ENCODE results near the gene TIRAP. TPM values are rescaled to one million over a fixed set of nuclear protein-coding genes. Genes with fewer than 3 reads are reported as not detected.

The TIRAP gene
- total RNA-seq, 1 donor from 2014 or later, result 13.7 TPM

DNA sequence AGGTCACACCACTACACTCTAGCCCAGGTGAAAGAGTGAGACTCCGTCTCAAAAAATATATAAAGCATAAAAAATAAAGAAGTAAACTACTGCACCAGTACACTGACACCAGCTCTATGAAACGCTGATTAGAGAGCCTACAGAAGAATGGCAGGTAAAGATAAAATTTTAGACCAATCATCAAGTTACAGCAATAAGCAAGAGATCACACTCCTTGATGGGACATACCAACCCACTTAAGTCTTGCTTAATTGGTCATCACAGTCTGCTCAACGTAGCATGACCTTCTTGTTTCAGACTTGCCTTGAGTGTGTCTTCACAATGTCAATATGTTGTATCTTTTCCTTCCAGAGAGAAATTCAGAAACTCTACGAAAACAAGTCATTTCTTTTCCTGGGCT is 26.7 kb upstream of the TIRAP start:
- no peaks in the 10 kb centered on the region for H3K27me3 ChIP-seq
- ATAC-seq, result no peak
- H3K9me3 ChIP-seq, result no peaks in the 10 kb centered on the region
- TF ChIP-seq, protein P1, sequence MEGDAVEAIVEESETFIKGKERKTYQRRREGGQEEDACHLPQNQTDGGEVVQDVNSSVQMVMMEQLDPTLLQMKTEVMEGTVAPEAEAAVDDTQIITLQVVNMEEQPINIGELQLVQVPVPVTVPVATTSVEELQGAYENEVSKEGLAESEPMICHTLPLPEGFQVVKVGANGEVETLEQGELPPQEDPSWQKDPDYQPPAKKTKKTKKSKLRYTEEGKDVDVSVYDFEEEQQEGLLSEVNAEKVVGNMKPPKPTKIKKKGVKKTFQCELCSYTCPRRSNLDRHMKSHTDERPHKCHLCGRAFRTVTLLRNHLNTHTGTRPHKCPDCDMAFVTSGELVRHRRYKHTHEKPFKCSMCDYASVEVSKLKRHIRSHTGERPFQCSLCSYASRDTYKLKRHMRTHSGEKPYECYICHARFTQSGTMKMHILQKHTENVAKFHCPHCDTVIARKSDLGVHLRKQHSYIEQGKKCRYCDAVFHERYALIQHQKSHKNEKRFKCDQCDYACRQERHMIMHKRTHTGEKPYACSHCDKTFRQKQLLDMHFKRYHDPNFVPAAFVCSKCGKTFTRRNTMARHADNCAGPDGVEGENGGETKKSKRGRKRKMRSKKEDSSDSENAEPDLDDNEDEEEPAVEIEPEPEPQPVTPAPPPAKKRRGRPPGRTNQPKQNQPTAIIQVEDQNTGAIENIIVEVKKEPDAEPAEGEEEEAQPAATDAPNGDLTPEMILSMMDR (IDR thresholded peaks at IDR 0.05), result no peak
- no peak overlapping the region for H3K27ac ChIP-seq
- H3K4me3 ChIP-seq, result no peak overlapping the region
- intact Hi-C loops (cut with DNase I), result no loop called here
- H3K36me3 ChIP-seq, result peaks cover 71% of the 10 kb centered on the region
- H3K4me1 ChIP-seq, result no peaks in the 10 kb centered on the region
- DNase-seq, result no peak

DNA sequence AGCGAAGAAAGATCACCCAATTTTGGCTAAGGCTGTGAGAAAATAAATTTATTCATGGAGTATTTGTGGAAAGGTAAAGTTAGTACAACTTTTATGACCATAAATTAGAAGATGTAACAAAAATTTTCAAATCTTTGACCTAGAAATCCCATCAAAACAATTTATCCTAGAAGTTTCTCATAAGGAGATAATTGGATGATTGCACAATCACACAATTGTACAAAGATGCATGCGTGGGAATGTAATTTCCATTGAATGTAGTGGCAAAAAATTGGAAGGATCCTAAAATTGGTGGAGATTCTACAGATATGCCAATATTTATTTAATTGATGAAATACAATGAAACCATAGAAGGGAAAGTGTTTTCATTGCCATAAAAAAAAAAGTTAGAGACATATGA is 25.7 kb upstream of the TIRAP start:
- no peak for DNase-seq
- peaks cover 70% of the 10 kb centered on the region for H3K36me3 ChIP-seq
- ATAC-seq, result no peak

DNA sequence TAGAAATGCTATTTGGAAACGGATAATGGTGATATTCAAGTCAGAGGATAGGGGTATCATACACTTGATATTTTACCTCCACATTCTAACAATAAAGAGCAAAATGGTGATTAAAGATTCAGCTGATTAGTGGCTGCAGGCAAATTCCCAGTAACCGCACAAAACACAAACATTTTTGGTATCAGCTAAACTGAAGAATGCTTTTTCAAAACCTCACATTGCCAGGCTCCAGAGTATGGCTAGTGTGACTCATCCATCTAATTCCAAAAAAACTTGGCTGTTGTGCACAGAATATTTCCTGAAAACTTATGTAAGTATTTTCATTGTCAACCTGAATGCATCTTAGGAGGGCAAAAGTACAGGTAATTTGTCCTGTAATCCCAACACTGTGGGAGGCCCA is 25.1 kb upstream of the TIRAP start:
- H3K36me3 ChIP-seq, result peaks cover 72% of the 10 kb centered on the region

More for the DNA sequence above, 25.7 kb upstream of the TIRAP start:
- H3K27ac ChIP-seq, result no peak overlapping the region
- intact Hi-C loops (cut with DNase I), result no loop called here
- TF ChIP-seq, protein P1 (IDR thresholded peaks at IDR 0.05), result no peak
- no peaks in the 10 kb centered on the region for H3K4me1 ChIP-seq
- no peaks in the 10 kb centered on the region for H3K9me3 ChIP-seq
- no peak overlapping the region for H3K4me3 ChIP-seq
- no peaks in the 10 kb centered on the region for H3K27me3 ChIP-seq

DNA sequence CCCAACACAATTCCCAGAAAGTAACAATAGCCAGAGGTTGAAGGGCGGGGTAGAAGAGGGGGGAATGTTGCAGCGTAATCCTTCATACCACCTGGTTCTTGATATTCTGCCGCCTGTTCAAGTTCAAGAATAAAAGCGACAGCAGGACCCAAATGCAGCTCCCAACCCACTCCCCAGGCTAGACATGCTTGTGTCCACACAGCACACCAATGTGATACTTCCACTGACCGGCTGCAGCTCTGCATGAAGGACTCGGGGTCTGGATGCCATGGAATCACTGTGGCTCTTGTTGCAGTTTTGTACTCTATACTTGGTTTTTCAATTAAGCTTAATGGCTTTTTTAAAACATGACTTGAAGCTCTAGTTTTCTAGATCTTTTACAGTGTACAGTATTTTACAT is 20.7 kb upstream of the TIRAP start:
- Histone ChIP-seq H3K36me3 (peaks cover 73% of the 10 kb centered on the region), H3K4me1 (peaks cover under 1% of the 10 kb centered on the region), H3K27me3 (no peaks in the 10 kb centered on the region), H3K9me3 (no peaks in the 10 kb centered on the region), H3K4me3 (no peak overlapping the region), H3K27ac (no peak overlapping the region)
- intact Hi-C loops (cut with DNase I), result no loop called here
- no peak for DNase-seq
- TF ChIP-seq, protein P1 (IDR thresholded peaks at IDR 0.05), result no peak
- ATAC-seq, result no peak

More for the DNA sequence above, 25.1 kb upstream of the TIRAP start:
- TF ChIP-seq, protein P1 (IDR thresholded peaks at IDR 0.05), result no peak
- H3K9me3 ChIP-seq, result no peaks in the 10 kb centered on the region
- H3K4me1 ChIP-seq, result no peaks in the 10 kb centered on the region
- H3K27ac ChIP-seq, result no peak overlapping the region
- DNase-seq (no peak), ATAC-seq (no peak)
- intact Hi-C loops (cut with DNase I), result no loop called here
- no peak overlapping the region for H3K4me3 ChIP-seq
- H3K27me3 ChIP-seq, result no peaks in the 10 kb centered on the region

DNA sequence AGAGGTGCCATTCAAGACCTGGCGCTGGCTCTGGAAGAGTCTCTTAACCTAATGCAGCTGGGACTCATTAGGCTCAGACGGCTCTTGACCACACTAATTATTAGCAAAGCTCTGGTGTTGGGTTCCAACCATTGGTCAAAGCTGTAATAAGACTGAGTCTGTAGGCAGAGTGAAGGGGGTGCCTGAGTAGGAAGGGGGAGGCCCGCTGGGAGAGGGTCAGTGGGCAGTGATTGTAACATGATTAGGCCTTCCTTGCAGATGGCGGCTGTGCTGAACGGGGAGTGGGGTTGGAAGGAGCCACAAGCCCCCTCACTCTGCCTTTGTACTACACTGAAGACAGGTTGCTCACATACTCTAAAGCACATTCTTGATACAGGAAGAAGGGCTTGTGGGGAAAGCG is 19.4 kb upstream of the TIRAP start:
- Histone ChIP-seq H3K36me3 (peaks cover 64% of the 10 kb centered on the region), H3K4me3 (no peak overlapping the region)
- intact Hi-C loops (cut with DNase I), result no loop called here

More for the DNA sequence above, 19.4 kb upstream of the TIRAP start:
- Histone ChIP-seq H3K9me3 (no peaks in the 10 kb centered on the region), H3K27me3 (no peaks in the 10 kb centered on the region), H3K27ac (no peak overlapping the region), H3K4me1 (peaks cover 9% of the 10 kb centered on the region)
- no peak for DNase-seq
- ATAC-seq, result no peak
- TF ChIP-seq, protein P1 (IDR thresholded peaks at IDR 0.05), result no peak

All from upper lobe of right lung (tissue), 1 donor.